HG03139 (cell line): Measurements from ENCODE around the gene MAB21L3.
"Not testable (repeated sequence)": the region's sequence is repeated elsewhere in the genome, so short reads cannot be mapped to it uniquely, and the experiment has no call there.

Experiments used
- ATAC-seq: cut with Tn5 transposase; IDR thresholded peaks from one replicate; pipeline ENCODE4 v1.9.1; 2021; ENCODE audit not compliant: unreplicated experiment

Gene MAB21L3

DNA sequence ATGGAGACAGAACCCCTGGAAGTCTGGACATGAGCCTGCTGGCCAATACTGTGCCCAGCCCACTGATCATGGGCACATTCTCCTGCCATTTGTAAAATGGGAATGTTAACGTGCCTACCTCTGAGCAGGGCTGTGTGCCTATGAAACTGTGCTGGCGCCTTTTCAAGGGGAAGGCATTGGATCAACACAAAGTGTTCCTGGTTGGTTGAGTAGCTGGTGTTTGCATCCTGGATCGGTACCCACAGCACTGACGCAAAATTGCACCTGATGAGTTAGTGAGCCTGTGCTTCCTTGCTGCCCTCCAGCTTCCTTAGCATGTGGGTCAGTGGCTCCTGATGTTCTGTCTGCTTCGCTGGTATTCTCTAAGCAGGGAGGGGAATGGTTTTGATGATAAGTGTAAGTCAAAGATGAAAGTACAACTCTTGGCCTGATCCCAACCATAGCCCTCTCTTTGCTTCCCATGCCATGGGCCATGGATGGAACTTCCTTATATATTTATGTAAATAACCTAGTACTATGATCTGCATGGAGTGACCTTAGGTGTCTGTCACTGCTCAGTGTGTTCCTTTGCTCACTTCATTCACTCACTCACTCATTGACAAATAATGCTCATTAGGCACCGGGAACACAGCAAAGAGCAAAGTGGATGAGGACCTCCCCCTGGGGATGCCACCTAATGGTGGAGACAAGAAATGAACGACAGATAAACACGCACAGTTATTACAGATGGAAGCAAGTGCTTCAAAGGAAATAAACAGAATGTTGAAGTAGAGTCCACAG, 22.7 kb downstream of the MAB21L3 start:
- no peak for ATAC-seq

- no peak for ATAC-seq
Observed at GRCh38 chr1:116134476-116134773, 23.2 kb downstream of the MAB21L3 start.

DNA sequence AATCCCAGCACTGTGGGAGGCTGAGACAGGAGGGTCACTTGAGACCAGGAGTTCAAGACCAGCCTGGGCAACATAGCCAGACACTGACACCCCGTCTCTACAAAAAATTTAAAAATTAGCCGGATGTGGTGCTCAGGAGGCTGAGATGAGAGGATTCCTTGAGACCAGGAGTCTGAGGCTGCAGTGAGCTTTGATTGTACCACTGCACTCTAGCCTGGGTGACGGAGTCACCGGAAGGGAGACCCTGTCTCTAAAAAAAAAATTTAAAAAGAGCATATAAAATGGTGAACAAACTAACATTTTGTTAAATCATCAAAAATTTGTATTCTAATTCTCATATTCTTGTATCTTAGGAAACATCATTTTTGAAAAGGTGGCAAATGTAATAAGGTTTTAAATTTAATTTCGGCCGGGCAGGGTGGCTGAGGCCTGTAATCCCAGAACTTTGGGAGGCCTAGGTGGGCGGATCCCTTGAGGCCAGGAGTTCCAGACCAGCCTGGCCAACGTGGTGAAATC, 27.1 kb downstream of the MAB21L3 start:
- ATAC-seq = no peak

DNA sequence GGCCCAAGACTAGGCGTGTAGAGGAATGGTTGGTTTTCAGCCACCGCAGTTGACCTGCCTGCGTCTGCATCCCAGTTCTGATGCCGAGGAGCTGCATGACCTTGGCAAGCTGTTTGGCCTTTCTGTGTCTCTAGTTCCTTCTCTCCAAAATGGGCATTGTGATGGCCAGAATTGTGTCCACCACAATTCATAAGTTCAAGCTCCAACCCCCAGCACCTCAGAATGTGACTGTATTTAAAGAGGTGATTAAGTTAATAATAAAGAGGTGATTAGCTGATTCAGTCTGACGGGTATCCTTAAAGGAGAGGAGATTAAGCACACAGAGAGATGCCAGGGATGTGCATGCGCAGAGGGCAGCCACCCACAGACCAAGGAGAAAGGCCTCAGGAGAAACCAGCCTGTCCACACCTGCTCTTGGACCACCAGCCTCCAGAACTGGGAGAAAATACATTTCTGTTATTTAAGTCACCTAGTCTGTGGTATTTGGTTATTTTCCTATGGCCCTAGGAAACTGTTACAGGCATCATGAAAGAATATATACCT, 28.5 kb downstream of the MAB21L3 start:
- no peak for ATAC-seq

DNA sequence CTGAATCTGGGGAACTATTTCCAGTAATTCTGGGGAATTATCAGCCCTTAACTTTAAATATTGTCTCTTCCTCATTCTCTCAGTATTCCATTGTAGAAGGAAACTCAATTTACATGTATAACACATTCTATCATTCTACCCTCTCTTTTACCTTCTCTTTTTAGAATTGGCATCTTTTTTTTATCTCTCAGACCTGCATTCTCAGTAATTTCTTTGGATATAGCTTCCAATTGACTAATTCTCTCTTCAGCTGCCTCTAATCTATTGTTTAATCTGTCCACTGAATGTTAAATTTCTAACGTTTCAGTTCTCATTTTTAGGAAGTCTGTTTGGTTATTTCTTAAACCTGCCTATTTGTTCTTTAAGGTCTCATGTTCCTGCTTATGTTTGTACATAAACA, 33.0 kb downstream of the MAB21L3 start:
- no peak for ATAC-seq

GRCh38 chr1:116146447-116147113, 35.4 kb downstream of the MAB21L3 start:
- not testable (repeated sequence) for ATAC-seq

DNA sequence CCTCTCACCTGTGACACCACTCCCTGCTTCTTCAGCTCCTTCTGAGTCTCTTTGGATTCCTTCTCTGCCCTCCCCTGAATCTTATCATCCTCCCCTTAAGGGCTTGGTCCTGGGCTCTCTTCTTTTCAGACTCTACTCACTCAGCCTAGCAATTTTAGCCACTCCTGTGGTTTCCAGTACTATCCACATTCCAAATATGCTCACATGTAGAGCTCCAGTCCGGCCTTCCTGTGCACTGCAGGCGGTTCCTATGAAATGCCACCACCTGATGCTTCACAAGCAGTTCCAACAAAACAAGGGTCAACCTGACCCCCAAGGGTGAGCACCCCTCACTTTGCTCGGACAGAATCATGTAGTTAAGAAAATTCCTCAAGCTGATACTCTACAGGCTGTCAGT, 35.9 kb downstream of the MAB21L3 start:
- no peak for ATAC-seq

GRCh38 chr1:116147972-116148371, 36.8 kb downstream of the MAB21L3 start:
- no peak for ATAC-seq

GRCh38 chr1:116148967-116149366, 37.8 kb downstream of the MAB21L3 start:
- ATAC-seq = no peak

- ATAC-seq = no peak
Observed at GRCh38 chr1:116150368-116150767, 39.2 kb downstream of the MAB21L3 start.

GRCh38 chr1:116151739-116152576, 40.8 kb downstream of the MAB21L3 start:
- peak; percentile 91 for ATAC-seq

DNA sequence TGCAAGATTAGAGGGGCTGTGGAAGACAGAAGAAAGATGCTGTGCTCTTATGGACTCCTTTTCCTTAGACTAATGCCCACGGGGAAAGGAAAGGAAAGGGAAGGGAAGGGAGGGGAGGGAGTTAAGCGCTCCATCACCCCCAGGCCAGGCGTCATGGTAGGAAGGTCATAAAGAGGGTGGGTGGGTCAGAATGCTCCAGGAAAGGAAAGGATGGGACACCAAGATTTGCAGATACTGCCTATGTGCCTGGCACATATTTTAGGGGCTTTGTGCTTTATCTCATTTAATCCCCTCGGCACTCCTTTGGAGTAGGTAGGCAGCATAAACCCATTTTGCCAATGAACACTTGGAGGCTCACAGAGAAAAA, 41.4 kb downstream of the MAB21L3 start:
- no peak for ATAC-seq

DNA sequence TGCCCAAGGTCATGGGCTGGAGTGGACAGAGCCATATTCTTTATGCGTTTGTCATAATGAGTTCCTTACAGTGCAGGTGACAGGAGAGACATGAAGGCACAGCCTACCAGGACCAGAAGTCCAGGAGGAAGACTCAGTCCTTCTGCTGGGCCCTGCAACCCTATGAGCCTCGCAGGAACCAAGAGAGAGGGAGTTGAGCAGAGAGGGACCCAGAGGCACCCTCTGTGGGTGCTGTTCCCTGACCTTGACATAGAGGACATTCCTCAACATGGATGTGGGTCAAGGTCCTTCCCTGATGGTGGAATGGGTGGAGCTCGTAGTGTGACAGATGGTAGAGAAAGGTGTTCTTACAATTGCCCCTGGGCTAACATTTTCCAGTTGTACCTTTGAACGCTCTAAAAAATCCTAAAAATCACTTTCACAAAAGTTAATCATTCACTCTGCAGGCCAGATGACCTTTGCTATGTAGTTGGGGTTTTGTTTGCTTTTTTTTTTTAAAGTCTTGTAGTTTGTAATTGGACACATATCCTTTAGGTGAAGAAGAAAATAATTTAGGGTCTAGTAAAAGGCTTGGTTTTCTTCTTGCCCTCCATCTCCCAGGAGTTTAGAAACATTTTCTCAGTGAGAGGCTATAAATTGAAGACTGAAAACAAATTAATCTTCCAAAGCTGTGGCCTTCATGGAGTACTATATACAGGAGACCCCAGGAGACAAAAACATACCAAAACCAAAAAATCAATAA, 41.9 kb downstream of the MAB21L3 start:
- no peak for ATAC-seq

DNA sequence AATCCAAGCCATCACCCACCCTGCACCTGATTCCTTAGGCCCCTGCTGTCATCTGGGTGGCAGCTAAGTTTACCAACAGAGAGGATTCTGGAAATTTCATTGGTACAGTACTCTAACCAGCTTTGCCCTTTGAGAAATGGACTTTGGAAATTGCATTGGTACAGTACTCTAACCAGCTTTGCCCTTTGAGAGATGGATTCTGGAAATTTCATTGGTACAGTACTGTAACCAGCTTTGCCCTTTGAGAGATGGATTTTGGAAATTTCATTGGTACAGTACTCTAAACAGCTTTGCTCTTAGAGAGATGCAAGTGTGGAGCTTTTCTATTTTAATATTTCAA, 42.5 kb downstream of the MAB21L3 start:
- no peak for ATAC-seq

GRCh38 chr1:116154536-116154935, 43.3 kb downstream of the MAB21L3 start:
- ATAC-seq = no peak

DNA sequence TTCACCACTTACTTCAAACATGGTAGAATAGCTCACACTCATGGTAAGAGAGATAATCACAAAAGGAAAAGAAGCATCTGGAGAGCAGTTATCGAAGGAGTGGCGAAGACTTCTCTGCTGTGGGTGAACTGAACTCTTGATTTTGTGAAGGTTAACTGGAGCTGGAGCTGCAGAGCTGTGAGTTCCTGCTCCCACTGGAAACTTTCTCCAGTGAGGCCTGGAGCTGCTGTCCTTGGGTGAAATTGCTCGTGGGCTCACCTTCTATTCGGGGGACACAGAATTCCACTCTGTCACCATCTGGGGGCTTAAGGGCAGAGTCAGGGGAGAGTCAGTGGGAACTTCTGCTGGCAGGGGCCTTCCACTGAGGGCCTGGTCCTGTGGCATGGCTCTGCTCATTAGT, 45.9 kb downstream of the MAB21L3 start:
- ATAC-seq = no peak

DNA sequence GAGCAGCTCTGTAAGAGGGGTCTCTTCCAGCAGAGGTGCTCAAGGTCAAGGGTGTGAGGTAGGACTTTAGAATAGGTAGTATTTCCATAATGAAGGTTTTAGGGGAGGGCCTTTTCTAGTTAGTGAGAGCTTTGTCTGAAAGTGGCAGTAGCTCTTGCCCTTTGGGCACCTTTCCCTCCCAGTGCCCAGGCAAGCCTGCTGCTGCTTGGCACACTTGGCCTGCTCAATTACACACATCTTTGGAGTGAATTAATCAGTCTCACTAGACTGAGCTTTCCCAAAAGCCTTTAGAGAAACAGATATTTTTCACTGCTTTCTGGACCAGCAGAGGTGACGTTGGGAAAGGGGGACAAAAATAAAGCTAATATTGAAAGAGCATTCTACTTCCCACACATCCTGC, 48.0 kb downstream of the MAB21L3 start:
- no peak for ATAC-seq

GRCh38 chr1:116159611-116160010, 48.4 kb downstream of the MAB21L3 start:
- no peak for ATAC-seq

DNA sequence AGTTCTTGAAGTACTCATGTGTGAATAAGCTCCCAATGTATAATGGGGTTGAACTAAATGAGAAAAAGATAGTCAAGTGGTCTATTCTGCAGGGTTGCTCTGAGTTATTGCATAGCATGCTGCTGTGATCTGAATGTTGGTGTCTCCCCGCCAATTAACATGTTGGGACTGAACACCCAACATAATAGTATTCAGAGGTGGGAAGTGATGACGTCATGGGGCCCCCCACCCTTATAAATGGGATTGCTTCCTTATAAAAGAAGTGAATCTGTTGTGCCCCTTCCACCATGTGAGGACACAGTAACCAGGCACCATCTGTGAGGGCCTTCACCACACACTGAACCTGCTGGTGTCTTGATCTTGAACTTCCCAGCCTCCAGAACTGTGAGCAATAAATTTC, 50.2 kb downstream of the MAB21L3 start:
- ATAC-seq = no peak

GRCh38 chr1:116161877-116162390, 50.7 kb downstream of the MAB21L3 start:
- ATAC-seq = no peak

- ATAC-seq = no peak
Observed at GRCh38 chr1:116163533-116163932, 52.3 kb downstream of the MAB21L3 start.
